ENCODE measurements around the gene SFMBT2. TPM values are rescaled to one million over a fixed set of nuclear protein-coding genes. Genes with fewer than 3 reads are reported as not detected.
A peak's percentile ranks its signal among the peaks of the same experiment; 100 is the strongest.

Gene SFMBT2
- total RNA-seq, 1 donor = 2.0 TPM

DNA sequence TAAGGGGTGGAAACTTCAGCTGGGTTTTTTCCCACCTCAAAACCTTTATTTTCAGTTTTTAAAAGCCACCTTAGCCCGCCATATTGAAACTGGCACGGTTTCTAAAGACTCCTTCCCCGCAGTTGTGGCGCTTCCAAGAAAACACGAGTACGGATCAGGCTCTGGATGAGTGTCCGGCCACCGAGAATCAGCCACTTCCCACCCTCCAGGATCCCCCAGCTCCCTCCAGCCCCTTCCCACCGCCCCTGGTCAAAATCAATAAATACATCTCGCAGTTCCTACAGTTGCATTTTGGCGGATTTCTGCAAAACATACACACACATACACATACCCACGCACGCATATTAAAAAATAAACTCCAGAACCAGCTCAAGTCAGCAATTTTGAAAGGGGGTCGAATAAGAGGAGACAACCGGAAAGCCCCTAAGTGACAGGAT is 1.1 kb downstream of the SFMBT2 start:
- peak overlapping the region; percentile 63 for H3K4me3 ChIP-seq (ENCODE audit: low read depth, low read length)
- no peak for DNase-seq (ENCODE audit: low read depth)

DNA sequence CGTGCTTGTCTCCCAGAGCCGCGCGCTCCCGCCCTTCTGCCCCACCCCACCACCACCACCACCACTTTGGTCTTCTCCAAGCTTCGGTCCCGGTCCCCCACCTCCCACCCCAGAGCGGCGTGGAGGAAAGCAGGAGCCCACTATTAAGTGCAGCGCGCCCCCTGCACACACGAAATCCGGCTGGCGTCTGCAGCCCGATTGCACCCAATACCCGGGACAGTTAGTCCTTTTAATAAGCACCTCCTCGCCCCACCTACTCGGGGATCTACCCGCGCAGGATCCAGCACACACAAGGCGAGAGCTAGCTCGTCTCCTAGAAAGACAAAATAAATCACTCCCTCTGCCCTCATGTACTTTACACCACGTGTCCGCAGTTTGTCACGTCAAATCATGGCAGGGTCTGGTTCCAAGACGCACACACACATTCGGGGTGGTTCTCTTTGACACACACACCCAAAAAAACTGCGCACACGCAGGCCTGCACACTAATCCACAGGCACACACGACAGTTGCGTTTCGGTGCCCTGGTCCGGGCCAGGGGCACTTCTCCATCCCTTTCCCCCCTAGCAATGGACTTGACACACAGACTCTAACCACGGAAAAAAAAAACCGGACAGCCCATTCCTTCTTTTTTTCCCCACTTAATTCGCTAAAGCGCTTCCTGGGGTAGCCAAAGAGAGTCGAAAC is 1.6 kb downstream of the SFMBT2 start:
- TF ChIP-seq, protein P1, sequence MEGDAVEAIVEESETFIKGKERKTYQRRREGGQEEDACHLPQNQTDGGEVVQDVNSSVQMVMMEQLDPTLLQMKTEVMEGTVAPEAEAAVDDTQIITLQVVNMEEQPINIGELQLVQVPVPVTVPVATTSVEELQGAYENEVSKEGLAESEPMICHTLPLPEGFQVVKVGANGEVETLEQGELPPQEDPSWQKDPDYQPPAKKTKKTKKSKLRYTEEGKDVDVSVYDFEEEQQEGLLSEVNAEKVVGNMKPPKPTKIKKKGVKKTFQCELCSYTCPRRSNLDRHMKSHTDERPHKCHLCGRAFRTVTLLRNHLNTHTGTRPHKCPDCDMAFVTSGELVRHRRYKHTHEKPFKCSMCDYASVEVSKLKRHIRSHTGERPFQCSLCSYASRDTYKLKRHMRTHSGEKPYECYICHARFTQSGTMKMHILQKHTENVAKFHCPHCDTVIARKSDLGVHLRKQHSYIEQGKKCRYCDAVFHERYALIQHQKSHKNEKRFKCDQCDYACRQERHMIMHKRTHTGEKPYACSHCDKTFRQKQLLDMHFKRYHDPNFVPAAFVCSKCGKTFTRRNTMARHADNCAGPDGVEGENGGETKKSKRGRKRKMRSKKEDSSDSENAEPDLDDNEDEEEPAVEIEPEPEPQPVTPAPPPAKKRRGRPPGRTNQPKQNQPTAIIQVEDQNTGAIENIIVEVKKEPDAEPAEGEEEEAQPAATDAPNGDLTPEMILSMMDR (IDR thresholded peaks at IDR 0.05; ENCODE audit: insufficient read depth, low read length) = no peak
- DNase-seq (ENCODE audit: low read depth) = no peak
- peak overlapping the region; percentile 10 for H3K4me3 ChIP-seq (ENCODE audit: low read depth, low read length)

More for the DNA sequence above, 1.1 kb downstream of the SFMBT2 start:
- TF ChIP-seq, protein P1 (IDR thresholded peaks at IDR 0.05; ENCODE audit: insufficient read depth, low read length) = no peak

DNA sequence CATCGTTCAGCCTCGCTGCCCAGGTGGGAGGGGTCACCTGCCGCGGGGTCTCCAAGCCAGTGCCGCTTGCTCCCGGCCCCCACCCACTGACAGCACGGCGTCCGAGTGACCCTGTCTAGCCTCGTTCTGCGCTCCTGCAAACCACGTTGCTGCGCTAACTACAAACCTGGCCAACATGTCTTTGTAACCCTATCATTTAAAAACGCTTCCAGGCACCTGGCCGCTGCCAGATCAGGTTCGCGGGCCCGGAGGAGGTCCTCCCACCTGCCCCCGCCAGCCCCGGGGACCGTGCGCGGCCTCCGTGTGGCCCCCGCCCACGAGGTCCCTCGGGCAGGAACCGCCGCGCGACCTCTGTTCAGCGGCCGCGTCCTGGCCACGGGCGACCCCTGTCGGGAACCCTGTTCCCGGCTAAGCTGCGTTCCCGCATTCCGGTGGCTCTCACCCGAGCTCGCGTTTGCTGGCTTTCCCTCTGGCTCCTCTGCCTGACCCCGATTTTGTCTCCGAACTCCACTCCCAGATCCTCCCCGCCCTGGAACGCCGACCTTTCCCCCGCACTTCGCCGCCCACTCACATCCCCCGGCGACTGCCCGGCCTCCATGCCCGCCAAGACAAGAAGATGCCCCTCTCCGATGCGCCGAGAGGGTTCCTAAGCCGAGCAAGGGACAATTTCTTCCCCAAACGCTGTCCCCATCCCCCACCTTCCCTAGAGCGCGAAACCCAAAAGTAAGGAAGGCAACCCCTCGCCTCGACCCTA is 2.4 kb downstream of the SFMBT2 start:
- TF ChIP-seq, protein P1 (IDR thresholded peaks at IDR 0.05; ENCODE audit: insufficient read depth, low read length) = peak; percentile 30
- DNase-seq (ENCODE audit: low read depth) = no peak
- peak overlapping the region; percentile 22 for H3K4me3 ChIP-seq (ENCODE audit: low read depth, low read length)

DNA sequence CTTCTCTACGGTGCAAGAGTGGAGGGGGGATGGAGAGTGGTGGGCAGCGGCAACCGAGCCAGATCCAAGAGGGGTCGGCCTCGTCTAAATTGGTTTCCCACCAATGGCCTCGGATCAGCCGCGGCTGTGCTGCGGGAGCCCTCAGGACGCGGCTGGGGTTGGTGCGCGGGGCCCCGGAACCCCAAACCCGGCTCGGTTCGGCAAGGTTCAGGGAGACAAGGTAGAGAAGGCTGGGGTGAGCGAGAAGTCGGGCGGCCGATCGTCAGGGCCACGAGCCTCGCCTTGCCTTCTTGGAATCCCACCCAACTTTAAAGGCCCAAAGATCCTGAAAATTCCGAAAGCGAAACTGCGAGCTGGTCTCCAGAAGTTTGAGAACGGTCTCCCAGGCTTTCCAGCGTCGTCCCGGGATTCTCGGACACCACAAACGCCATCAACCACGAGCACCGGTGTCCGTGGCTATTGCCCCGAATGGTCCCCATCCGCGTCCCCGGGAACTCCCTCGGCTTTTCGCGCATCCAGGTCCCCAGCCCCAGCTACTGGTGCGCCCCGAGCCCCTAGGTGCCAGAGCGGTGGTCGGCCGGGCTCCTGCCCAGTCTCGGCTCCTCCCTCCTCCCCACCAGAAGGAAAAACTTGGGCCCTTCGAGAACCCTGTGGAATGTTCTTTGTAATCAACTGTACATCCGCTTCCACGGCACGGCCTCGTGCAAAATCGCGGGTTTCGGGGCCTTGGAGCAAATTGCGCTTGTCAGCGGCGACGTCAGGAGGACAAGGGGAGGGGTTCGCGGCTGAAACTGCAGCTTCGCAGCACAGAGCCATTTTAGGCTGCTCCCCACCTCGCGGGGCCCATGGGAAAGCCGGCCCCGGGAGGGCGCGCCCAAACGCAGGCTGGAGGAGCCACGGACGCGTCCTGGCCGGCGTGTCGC is 3.2 kb downstream of the SFMBT2 start:
- no peak for DNase-seq (ENCODE audit: low read depth)
- TF ChIP-seq, protein P1 (IDR thresholded peaks at IDR 0.05; ENCODE audit: insufficient read depth, low read length) = no peak
- no peak overlapping the region for H3K4me3 ChIP-seq (ENCODE audit: low read depth, low read length)

DNA sequence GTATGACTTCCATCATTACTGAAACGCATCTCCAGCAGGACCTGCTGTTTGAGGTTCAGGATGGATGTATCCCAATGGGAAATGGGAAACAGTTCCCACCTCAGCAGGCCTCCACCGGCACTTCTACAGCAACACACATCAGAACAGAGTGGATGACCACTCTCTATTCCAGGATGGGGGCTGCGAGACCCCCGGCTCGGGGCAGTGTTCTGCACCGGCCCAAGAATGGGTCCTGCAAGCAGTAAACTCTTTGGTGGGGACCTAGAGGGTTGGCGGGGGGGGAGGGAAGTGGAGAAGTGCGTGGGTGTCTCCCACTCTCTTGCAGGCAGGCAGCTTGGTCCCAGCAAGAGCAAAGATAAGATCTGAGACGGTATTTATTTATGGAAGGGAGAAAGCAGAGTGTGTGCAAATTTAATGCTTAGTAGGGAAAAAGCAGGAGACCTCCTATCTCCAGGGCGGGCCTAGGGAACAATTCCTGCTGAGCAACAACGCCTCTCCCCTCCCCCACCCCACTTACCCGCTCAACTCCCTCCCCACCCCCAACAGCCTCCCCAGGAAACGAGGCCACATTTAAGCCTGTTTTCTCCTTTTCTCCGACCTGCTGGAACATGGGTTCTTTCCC is 4.0 kb downstream of the SFMBT2 start:
- no peak for DNase-seq (ENCODE audit: low read depth)
- no peak overlapping the region for H3K4me3 ChIP-seq (ENCODE audit: low read depth, low read length)
- TF ChIP-seq, protein P1 (IDR thresholded peaks at IDR 0.05; ENCODE audit: insufficient read depth, low read length) = no peak

DNA sequence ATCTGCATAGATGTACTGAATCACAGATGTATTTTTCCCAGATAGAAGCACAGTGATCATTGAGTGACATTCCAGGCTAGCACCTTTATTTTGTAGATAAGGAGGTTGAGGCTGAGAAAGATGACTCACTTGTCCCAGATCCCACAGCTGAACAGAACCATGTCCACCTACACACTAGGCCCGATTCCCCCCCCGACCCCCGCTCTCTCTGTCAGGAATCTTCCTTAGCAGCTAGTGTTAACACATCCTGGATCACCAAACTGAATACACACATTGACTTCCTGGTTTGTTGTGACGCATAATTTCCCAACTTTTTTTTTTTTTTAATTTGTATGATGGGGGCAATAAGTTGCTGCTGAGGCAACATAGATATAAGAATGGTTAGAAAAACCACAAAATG is 5.2 kb downstream of the SFMBT2 start:
- TF ChIP-seq, protein P1 (IDR thresholded peaks at IDR 0.05; ENCODE audit: insufficient read depth, low read length) = no peak
- H3K4me3 ChIP-seq (ENCODE audit: low read depth, low read length) = no peak overlapping the region
- no peak for DNase-seq (ENCODE audit: low read depth)
